ENCODE data around the gene PARM1.
"Not testable (repeated sequence)": the region's sequence is repeated elsewhere in the genome, so short reads cannot be mapped to it uniquely, and the experiment has no call there.

GRCh38 chr4:74994436-74994835, 61.5 kb downstream of the PARM1 start:
- TF ChIP-seq TAF1 (IDR thresholded peaks at IDR 0.05; ENCODE audit: borderline replicate concordance, low read depth, low read length); POLR2A (IDR thresholded peaks at IDR 0.05; ENCODE audit: low read depth, low read length); POLR2AphosphoS5 (IDR thresholded peaks at IDR 0.05; ENCODE audit: low read depth, low read length): not testable (repeated sequence)

Measured in GM12892 (cell line).